ENCODE results near the gene CDHR2.
A peak's percentile ranks its signal among the peaks of the same experiment; 100 is the strongest.
"Not testable (repeated sequence)": the region's sequence is repeated elsewhere in the genome, so short reads cannot be mapped to it uniquely, and the experiment has no call there.

CDHR2 gene

GRCh38 chr5:176568657-176569056, 19.5 kb downstream of the CDHR2 start:
- DNase-seq (ENCODE audit: low read depth in 2 of 2): no peak

GRCh38 chr5:176570044-176570443, 20.9 kb downstream of the CDHR2 start:
- DNase-seq (ENCODE audit: low read depth in 2 of 2): no peak

GRCh38 chr5:176573564-176574296, 24.6 kb downstream of the CDHR2 start:
- peak; percentile 51 to 76 for DNase-seq (ENCODE audit: low read depth in 2 of 2)

- DNase-seq (ENCODE audit: low read depth in 2 of 2): no peak
These were observed 25.1 kb downstream of the CDHR2 start for GRCh38 chr5:176574297-176574591.

DNA sequence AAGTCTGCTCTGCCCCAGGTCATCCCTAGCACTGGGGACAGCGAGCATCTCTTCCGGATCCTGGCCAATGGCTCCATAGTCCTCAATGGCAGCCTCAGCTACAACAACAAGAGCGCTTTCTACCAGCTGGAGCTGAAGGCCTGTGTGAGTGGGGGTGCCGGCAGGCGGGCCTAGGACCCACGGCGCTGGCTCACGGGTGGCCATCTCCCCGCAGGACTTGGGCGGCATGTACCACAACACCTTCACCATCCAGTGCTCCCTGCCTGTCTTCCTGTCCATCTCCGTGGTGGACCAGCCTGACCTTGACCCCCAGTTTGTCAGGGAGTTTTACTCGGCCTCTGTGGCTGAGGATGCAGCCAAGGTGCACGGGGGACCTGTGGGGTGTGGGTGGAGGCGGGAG, 25.9 kb downstream of the CDHR2 start:
- no peak for DNase-seq (ENCODE audit: low read depth in 2 of 2)

- no peak for DNase-seq (ENCODE audit: low read depth in 2 of 2)
These were observed 26.6 kb downstream of the CDHR2 start for GRCh38 chr5:176575488-176576422.

DNA sequence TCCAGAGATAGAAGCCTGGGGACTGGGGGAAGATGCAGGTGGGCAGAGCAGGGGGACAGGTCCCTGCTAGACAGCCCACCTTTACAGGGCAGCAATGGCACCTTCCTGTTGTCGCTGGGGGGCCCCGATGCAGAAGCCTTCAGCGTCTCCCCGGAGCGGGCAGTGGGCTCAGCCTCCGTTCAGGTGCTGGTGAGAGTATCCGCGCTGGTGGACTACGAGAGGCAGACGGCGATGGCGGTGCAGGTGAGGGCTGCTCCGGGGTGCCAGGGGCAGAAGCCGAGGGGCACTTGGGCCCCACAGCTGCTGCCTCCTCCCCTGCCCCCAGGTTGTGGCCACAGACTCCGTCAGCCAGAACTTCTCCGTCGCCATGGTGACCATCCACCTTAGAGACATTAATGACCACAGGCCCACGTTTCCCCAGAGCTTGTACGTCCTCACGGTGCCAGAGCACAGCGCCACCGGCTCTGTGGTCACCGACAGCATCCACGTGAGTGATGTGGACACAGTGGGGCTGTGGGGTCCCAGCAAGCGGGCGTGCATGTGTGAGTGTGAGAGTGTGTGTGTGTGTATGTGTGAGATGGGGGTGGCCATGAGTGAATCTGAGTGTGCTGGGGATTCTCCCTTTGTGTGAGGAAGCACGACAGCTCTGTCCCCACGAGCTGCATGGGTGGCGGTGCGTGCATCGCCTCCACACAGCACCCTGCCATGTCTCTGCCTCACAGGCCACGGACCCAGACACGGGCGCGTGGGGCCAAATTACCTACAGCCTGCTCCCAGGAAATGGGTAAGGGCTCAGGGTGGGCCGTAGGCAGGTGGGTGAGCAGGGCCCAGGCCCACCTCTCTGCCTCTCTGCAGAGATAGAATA, 28.4 kb downstream of the CDHR2 start:
- DNase-seq (ENCODE audit: low read depth in 2 of 2): no peak

DNA sequence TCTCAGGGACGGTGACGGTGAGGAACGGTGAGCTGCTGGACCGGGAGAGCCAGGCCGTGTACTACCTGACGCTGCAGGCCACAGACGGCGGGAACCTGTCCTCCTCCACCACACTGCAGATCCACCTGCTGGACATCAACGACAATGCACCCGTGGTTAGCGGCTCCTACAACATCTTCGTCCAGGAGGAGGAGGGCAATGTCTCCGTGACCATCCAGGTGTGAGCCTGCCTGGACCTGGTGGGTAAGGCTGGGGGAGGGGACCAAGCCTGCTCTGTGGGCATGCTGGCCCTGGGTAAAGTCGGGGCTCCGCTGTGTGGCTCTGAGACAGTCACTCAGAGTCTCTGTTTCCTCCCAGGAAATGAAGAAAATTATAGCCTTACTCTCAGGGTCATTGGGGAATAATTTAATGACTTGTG, 29.3 kb downstream of the CDHR2 start:
- DNase-seq (ENCODE audit: low read depth in 2 of 2): no peak

DNA sequence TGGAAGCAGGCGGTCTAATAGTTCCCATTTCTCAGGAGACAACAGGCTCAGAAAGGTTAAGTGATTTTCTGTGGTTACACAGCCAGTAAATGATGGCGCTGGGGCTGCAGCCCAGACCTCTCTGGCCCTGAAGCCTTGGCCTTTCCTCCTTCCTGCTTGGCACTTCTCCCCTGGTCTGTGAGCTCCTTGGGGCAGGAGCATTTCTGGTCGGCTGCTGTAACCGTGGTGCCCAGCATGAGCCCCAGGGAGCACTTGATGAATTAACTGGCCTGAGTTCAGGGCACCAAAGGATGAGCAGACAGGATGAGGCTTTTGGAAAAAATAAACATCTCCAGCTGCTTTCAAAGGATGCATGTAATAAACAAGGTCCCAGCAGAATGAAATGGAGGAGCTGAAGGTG, 30.2 kb downstream of the CDHR2 start:
- DNase-seq (ENCODE audit: low read depth in 2 of 2): no peak

- DNase-seq (ENCODE audit: low read depth in 2 of 2): no peak
These were observed 32.2 kb downstream of the CDHR2 start for GRCh38 chr5:176581361-176581760.

- DNase-seq (ENCODE audit: low read depth in 2 of 2): no peak
These were observed 33.9 kb downstream of the CDHR2 start for GRCh38 chr5:176583076-176583475.

DNA sequence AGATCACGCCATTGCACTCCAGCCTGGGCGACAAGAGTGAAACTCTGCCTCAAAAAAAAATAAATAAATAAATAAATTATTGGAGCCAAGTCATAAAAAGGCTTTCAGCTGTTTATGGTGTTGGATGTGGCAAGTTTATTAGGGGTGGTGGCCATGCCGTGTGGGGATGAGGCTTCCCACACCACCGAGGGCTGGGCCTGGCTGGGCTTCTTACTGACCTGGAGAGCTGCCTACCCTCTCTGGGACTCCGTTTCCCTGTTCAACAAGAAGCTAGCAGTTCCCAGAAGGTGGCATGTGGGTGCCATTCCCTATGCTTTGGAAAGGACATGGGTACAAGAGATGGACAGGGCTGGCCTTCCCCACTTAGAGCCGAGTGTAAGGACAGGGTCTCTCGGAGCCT, 38.3 kb downstream of the CDHR2 start:
- no peak for DNase-seq (ENCODE audit: low read depth in 2 of 2)

GRCh38 chr5:176588297-176588696, 39.2 kb downstream of the CDHR2 start:
- DNase-seq (ENCODE audit: low read depth in 2 of 2): no peak

GRCh38 chr5:176589039-176589769, 40.1 kb downstream of the CDHR2 start:
- no peak for DNase-seq (ENCODE audit: low read depth in 2 of 2)

DNA sequence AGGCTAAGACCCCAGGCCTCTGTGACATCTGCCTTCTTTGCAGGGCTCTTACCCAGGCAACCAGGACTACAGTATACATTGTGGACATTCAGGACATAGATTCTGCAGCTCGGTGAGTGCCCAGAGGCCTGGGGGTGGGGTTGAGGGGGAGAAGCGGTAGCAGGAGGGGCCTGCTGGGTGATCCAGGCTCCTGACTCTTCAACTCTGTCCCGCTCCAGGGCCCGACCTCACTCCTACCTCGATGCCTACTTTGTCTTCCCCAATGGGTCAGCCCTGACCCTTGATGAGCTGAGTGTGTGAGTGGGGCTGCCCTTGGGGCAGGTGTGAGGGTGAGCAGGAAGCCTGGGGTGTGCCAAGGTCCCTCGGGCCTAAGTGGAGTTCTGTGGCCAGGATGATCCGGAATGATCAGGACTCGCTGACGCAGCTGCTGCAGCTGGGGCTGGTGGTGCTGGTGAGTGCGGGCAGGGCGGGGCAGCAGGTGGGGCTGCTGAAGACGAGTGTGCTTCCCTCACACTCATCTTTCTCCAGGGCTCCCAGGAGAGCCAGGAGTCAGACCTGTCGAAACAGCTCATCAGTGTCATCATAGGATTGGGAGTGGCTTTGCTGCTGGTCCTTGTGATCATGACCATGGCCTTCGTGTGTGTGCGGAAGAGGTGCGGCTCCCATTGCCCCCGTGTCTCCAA, 41.0 kb downstream of the CDHR2 start:
- DNase-seq (ENCODE audit: low read depth in 2 of 2): no peak

DNA sequence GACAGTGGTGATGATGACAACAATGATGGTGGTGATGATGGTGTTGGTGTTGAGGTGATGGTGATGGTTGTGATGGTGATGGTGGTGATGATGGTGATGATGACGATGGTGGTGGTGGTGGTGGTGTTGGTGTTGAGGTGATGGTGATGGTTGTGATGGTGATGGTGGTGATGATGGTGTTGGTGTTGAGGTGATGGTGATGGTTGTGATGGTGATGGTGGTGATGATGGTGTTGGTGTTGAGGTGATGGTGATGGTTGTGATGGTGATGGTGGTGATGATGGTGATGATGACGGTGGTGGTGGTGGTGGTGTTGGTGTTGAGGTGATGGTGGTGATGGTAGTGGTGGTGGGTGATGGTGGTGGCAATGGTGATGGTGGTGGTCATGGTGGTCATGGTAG, 42.5 kb downstream of the CDHR2 start:
- not testable (repeated sequence) for DNase-seq (ENCODE audit: low read depth in 2 of 2)

- no peak for DNase-seq (ENCODE audit: low read depth in 2 of 2)
These were observed 43.4 kb downstream of the CDHR2 start for GRCh38 chr5:176592573-176592972.

DNA sequence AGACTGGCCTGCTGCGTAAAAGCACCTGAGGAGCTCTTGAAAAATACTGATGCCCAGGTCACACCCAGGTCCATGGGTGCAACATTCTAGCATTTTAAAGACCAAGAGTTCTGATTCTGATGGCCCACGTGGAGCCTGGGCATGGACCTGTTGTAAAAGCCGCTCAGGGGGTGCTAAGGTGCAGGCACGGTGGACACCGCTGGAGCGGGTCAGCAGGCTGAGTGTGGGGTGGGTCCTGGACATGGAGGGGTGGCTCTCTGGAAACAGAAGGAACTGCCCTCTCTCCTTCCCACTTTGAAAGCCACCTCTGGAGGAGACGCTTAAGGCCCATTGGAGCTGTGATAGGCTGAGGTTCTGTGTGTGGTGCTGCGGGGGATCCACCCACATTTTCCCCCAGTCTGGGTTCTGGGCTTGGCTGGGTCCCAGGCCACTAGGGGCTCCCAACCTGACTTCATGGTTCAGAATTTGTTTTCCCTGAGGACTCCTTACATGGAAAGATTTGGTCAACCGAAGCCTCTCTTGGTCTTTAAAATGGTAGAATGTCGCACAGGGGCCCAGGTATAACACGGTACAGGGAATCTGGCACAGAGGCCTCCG, 44.2 kb downstream of the CDHR2 start:
- DNase-seq (ENCODE audit: low read depth in 2 of 2): no peak

DNA sequence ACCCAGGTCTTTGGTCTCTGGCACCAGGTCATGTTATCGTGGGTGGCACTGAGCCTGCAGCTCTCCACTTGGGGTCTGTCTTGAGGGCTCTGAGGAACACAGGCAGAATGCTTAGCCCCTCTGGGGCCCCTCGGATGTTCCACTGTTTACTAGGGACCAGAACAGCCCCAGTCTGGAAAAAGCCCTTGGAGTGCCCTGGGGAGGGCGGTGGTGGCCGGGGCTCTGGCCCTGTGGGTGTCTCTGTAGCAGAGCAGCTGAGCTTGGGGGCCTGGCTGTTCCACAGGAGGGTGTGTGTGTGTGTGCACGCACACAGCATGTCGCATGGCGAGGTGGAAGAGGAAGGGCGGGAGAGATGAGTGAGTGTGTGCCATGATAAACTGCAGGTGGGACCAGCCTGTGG, 45.4 kb downstream of the CDHR2 start:
- DNase-seq (ENCODE audit: low read depth in 2 of 2): no peak

DNA sequence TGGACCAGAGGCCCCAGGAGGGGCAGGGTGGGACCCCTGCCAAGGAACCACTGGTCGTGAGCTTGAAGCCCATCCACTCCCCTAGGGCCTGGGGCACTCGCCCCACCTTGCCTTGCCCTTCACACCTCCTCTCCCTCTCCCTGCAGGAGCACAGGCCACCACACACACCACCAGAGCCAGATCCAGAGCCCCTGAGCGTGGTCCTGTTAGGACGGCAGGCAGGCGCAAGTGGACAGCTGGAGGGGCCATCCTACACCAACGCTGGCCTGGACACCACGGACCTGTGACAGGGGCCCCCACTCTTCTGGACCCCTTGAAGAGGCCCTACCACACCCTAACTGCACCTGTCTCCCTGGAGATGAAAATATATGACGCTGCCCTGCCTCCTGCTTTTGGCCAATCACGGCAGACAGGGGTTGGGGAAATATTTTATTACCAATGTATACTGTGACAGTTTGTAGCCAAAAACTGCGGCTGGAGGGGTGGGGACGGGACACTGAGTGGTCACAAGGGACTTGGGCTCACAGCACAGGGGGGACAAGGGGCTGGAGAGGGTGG, 46.3 kb downstream of the CDHR2 start:
- no peak for DNase-seq (ENCODE audit: low read depth in 2 of 2)
